PC-3 (cell line): ENCODE results near the gene CMBL.
"Not testable (repeated sequence)": the region's sequence is repeated elsewhere in the genome, so short reads cannot be mapped to it uniquely, and the experiment has no call there.

Experiments used
- EZH2 ChIP-seq: fragments of 300-600 bp; sonication (generic); IDR thresholded peaks from one replicate; pipeline ENCODE4 v1.6.1; 2017; ENCODE audit warnings: antibody characterized with exemption, mild to moderate bottlenecking, low read length; ENCODE audit not compliant: unreplicated experiment
- EZH2phosphoT487 ChIP-seq: fragments of 300-600 bp; sonication (generic); IDR thresholded peaks from 2 replicates; pipeline ENCODE4 v1.6.1; 2018; ENCODE audit warnings: mild to moderate bottlenecking, antibody characterized with exemption, low read length, borderline replicate concordance

DNA sequence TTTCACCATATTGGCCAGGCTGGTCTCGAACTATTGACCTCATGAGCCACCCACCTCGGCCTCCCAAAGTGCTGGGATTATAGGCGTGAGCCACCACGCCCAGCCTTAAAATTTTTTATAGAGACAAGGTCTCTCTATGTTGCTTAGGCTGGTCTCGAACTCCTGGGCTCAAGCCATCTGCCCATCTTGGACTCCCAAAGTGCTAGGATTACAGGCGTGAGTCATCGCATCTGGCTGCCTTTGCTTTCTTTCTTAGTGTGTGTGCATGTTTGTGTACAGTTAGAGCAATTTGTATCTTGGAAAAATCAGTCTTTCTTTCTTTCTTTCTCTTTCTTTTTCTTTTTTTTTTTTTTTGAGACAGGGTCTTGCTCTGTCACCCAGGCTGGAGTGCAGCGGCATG, 22.3 kb downstream of the CMBL start:
- TF ChIP-seq EZH2, EZH2phosphoT487: not testable (repeated sequence)
